Stimulated activated CD4-positive, alpha-beta T cell treated with anti-CD3 and anti-CD28 coated beads, Interleukin-1b, Interleukin-23, amount 100 ng/mL, for 1 hour (primary cell): Measurements from ENCODE around the gene GZMM.

ENCODE experiments used
- DNase-seq, 2 donors: peaks; one replicate each; pipeline ENCODE4 v3.0.0-alpha.2; 2020; ENCODE audit warnings: low read depth in 2 of 2

Gene GZMM

DNA sequence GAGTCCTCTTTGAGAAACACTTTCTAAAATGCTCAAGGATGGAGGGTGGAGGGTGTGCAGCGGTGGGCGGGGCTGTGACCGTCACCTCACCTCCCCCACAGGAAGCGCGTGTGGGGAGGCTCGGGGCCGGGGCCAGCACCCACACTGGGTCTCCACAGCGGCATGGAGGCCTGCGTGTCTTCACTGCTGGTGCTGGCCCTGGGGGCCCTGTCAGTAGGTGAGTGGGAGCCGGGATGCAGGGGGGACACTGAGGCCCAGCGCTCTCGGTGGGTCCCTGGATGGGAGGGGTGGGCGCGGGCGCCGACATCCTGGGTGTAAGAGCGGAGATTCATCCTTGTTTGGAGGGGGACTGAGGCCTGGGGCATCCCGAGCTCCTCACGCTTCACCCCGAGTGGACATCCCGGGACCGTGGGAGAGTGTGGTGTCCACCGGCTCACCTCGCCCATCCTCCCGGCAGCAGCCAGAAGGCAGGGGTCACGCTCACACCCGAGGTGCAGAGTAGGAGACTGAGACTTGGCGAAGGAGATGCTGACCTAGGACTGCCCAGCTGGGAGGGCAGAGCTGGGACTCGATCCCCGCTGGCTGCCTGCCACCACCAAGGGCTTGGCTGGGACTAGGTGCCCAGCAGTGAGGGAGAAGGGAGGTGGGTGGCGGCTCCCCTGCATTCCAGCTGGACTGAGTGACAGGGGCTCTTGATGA, at the start of gene GZMM:
TSS of gene GZMM (plus strand) at position 144 of the 699 bp plus-strand sequence. CDS start at position 163, 19 bp downstream.
- peak; percentile 46 to 50 for DNase-seq

DNA sequence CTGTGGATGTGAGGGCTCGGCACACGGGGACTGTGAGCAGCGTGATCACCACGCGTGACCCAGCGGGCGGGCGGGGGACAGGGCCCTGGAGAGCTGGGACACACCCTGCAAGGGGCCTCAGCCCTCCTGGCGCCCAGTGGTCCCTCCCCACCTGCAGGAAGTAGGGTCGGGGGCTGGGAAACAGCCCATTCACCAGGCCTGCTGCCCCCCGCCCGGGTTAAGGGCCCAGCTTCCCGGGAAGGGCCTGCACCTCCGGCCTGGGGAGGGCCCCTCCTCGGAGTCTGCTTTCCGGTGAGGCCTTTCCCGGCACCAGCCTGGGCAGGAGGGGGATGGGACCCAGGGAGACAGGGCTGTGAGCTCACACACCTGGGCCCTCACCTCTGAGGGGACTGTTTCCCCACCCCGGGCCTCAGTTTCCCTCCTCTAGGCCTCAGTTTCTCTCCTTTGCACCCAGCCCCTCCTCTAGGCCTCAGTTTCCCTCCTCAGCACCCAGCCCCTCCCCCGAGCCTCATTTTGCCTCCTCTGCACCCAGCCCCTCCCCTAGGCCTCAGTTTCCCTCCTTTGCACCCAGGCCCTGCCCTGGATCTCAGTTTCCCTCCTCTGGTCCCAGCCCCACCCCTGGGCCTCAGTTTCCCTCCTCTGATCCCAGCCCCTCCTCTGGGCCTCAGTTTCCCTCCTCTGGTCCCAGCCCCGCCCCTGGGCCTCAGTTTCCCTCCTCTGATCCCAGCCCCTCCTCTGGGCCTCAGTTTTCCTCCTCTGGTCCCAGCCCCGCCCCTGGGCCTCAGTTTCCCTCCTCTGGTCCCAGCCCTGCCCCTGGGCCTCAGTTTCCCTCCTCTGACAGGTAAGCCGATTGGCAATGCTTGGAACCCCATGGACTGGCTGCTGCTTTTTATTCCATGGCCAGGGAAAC, 49.4 kb upstream of the GZMM start:
- DNase-seq: no peak

- no peak for DNase-seq
These were observed 48.8 kb upstream of the GZMM start for GRCh38 chr19:495081-495401.

DNA sequence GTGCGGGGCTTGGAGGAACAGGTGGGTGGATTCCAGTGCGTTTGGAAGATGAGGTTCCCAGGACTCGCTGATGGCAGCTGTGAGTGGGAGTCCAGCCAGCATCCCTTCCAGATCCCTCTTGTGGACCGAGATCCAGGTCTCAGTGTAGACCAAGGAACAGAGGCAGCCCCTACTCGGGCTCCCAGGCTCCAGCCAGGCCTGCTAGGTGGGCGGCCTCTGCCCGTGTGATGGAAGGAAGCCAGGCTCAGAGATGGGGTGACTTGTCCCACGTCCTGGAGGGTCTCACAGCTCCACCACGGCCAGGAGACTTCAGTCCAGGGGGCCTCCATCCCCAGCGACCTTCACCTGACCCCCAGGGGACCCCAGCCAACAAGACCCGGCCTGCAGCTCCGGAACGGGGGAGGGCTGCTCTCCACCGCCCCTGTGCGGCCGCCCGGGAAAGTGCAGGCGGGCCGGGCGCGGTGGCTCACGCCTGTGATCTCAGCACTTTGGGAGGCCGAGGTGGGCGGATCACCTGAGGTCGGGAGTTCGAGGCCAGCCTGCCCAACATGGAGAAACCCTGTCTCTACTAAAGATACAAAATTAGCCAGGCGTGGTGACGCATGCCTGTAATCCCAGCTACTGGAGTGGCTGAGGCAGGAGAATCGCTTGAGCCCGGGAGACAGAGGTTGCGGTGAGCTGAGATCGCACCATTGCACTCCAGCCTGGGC, 48.3 kb upstream of the GZMM start:
- no peak for DNase-seq

GRCh38 chr19:496112-496665, 47.7 kb upstream of the GZMM start, which contains the start of gene MADCAM1:
MADCAM1 (plus strand) TSS chr19:496486; CDS start chr19:496500, 14 bp downstream.
- no peak for DNase-seq

DNA sequence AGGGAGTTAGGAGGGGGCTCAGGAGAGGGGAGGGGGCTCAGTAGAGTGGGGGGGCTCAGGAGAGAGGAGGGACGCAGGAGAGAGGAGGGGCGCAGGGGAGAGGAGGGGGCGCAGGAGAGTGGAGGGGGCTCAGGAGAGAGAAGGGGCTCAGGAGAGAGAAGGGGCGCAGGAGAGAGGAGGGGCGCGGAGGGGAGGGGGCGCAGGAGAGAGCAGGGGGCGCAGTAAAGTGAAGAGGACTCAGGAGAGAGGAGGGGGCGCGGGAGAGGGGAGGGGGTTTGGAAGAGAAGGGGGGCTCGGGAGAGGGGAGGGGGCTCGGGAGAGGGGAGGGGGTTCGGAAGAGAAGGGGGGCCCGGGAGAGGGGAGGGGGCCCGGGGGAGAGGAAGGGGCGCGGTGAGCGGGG, 46.9 kb upstream of the GZMM start:
- no peak for DNase-seq

- DNase-seq: no peak
These were observed 46.4 kb upstream of the GZMM start for GRCh38 chr19:497491-497868.

GRCh38 chr19:497869-498510, 45.9 kb upstream of the GZMM start:
- no peak for DNase-seq

DNA sequence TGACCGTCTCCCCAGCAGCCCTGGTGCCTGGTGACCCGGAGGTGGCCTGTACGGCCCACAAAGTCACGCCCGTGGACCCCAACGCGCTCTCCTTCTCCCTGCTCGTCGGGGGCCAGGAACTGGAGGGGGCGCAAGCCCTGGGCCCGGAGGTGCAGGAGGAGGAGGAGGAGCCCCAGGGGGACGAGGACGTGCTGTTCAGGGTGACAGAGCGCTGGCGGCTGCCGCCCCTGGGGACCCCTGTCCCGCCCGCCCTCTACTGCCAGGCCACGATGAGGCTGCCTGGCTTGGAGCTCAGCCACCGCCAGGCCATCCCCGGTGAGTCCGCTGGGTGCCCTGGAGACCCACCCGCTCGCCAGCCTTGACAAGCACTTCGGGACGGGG, 45.4 kb upstream of the GZMM start:
- no peak for DNase-seq

GRCh38 chr19:498977-499623, 44.8 kb upstream of the GZMM start:
- no peak for DNase-seq

DNA sequence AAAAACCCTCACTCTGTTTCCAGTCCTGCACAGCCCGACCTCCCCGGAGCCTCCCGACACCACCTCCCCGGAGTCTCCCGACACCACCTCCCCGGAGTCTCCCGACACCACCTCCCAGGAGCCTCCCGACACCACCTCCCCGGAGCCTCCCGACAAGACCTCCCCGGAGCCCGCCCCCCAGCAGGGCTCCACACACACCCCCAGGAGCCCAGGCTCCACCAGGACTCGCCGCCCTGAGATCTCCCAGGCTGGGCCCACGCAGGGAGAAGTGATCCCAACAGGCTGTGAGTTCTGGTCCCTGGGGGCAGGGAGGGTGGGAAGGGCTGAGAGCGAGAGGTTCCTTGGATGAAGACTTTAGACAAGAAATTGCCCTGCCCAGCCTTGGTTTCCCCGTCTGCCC, 42.2 kb upstream of the GZMM start:
- no peak for DNase-seq

GRCh38 chr19:504616-505015, 39.2 kb upstream of the GZMM start:
- DNase-seq: no peak

- peak; percentile 71 to 84 for DNase-seq
These were observed 37.2 kb upstream of the GZMM start for GRCh38 chr19:506404-507285.

DNA sequence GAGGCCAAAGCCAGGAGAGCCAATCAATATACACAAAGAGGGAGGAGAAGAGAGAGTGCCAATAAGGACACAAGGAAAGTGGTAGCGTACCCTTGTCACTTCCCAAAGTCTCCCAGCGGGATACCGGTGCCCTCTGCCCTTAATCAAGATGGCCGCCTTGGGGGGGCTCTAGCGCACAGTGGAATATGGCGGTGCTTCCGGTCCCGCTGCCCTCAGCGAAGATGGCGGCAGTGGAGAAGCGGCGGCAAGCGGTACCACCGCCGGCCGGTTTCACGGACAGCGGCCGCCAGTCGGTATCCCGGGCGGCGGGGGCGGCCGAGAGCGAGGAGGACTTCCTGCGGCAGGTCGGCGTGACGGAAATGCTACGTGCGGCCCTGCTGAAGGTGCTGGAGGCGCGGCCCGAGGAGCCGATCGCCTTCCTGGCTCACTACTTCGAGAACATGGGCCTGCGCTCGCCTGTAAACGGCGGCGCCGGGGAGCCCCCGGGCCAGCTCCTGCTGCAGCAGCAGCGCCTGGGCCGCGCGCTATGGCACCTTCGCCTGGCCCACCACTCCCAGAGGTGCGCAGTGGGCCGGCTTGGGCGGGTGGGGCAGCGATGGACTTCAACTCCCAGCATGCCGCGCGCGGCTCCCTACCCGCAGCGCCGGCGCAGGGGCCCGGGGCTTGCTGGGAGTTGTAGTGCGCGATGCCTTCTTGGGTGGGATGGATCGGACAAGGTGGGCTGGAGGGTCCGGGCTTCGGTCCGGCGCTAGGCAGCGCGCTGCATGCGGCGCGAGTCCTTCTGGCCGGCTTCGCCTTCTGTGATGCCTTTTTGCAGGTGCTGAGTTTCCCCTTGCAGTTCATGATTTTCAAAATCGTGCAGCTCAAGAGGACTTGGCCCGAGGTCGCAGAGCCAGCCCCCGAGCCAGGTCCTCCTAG, 36.3 kb upstream of the GZMM start, which contains the start of gene TPGS1:
TSS of gene TPGS1 (plus strand) at position 212 of the 918 bp plus-strand sequence. CDS start at position 222, 10 bp downstream.
- DNase-seq: peak; percentile 58 to 65

GRCh38 chr19:508204-509150, 35.4 kb upstream of the GZMM start:
- DNase-seq: no peak

- peak; percentile 85 to 89 for DNase-seq
These were observed 33.2 kb upstream of the GZMM start for GRCh38 chr19:510606-511100.

- DNase-seq: peak in 1 of 2 donors; percentile 63
These were observed 32.6 kb upstream of the GZMM start for GRCh38 chr19:511101-511851.
